Measurements from ENCODE around the gene TNFSF13.
A peak's percentile ranks its signal among the peaks of the same experiment; 100 is the strongest.

The TNFSF13 gene

GRCh38 chr17:7552621-7553051, 5.9 kb upstream of the TNFSF13 start:
- no peak for DNase-seq (ENCODE audit: low read depth)

- no peak for DNase-seq (ENCODE audit: low read depth)
Measured at GRCh38 chr17:7553356-7553755, 5.2 kb upstream of the TNFSF13 start.

- DNase-seq (ENCODE audit: low read depth) = no peak
Measured at GRCh38 chr17:7555320-7555948, 3.1 kb upstream of the TNFSF13 start.

- DNase-seq (ENCODE audit: low read depth) = no peak
Measured at GRCh38 chr17:7556627-7557026, 1.9 kb upstream of the TNFSF13 start.

GRCh38 chr17:7557147-7557764, 1.3 kb upstream of the TNFSF13 start:
- DNase-seq (ENCODE audit: low read depth) = no peak

GRCh38 chr17:7557775-7558543, 591 bp upstream of the TNFSF13 start:
- DNase-seq (ENCODE audit: low read depth) = no peak

- DNase-seq (ENCODE audit: low read depth) = no peak
Measured at GRCh38 chr17:7559320-7560171, 996 bp downstream of the TNFSF13 start.

- DNase-seq (ENCODE audit: low read depth) = no peak
Measured at GRCh38 chr17:7560172-7561027, 1.9 kb downstream of the TNFSF13 start.

- peak; percentile 65 for DNase-seq (ENCODE audit: low read depth)
Measured at GRCh38 chr17:7561028-7561575, 2.6 kb downstream of the TNFSF13 start.

- peak; percentile 88 for DNase-seq (ENCODE audit: low read depth)
Measured at GRCh38 chr17:7561589-7562207, 3.1 kb downstream of the TNFSF13 start, which contains the start of gene SENP3. Gene SENP3, plus strand, starts transcription at chr17:7561919. Its CDS starts 1,158 bp downstream, at chr17:7563077.

- DNase-seq (ENCODE audit: low read depth) = no peak
Measured at GRCh38 chr17:7562208-7562605, 3.7 kb downstream of the TNFSF13 start.

- no peak for DNase-seq (ENCODE audit: low read depth)
Measured at GRCh38 chr17:7563115-7563869, 4.7 kb downstream of the TNFSF13 start.

- DNase-seq (ENCODE audit: low read depth) = no peak
Measured at GRCh38 chr17:7569571-7569970, 11.0 kb downstream of the TNFSF13 start.

- DNase-seq (ENCODE audit: low read depth) = no peak
Measured at GRCh38 chr17:7570351-7570750, 11.8 kb downstream of the TNFSF13 start.

- DNase-seq (ENCODE audit: low read depth) = no peak
Measured at GRCh38 chr17:7572338-7572587, 13.7 kb downstream of the TNFSF13 start.

GRCh38 chr17:7572588-7573323, 14.2 kb downstream of the TNFSF13 start:
- peak; percentile 100 for DNase-seq (ENCODE audit: low read depth)

GRCh38 chr17:7573324-7574080, 15.0 kb downstream of the TNFSF13 start:
- DNase-seq (ENCODE audit: low read depth) = peak; percentile 87

GRCh38 chr17:7574176-7574953, 15.8 kb downstream of the TNFSF13 start:
- no peak for DNase-seq (ENCODE audit: low read depth)
